Skeletal muscle tissue (tissue), 4 donors: ENCODE data around the gene OTOG. TPM values are rescaled to one million over a fixed set of nuclear protein-coding genes. Genes with fewer than 3 reads are reported as not detected.
A peak's percentile ranks its signal among the peaks of the same experiment; 100 is the strongest.

Experiments
- H3K27ac ChIP-seq: one replicate; pipeline ENCODE4 v1.7.0; 2013; ENCODE audit warnings: mild to moderate bottlenecking, low read depth, low read length, inconsistent platforms
- H3K27me3 ChIP-seq, 3 donors: one replicate each; pipeline ENCODE4 v1.7.0; 2013; ENCODE audit warnings: low read length in 3 of 3; ENCODE audit not compliant: control insufficient read depth in 3 of 3, insufficient read depth in 3 of 3
- H3K36me3 ChIP-seq, 3 donors: one replicate each; pipeline ENCODE4 v1.7.0; 2013; ENCODE audit warnings: low read length in 3 of 3; ENCODE audit not compliant: control insufficient read depth in 3 of 3, insufficient read depth in 3 of 3
- H3K4me1 ChIP-seq, 3 donors: one replicate each; pipeline ENCODE4 v1.7.0; 2013; ENCODE audit warnings: low read length in 3 of 3, mild to moderate bottlenecking in 3 of 3; ENCODE audit not compliant: control insufficient read depth in 3 of 3, insufficient read depth in 3 of 3
- H3K4me3 ChIP-seq, 3 donors: one replicate each; pipeline ENCODE4 v1.7.0; 2013; ENCODE audit warnings: low read length in 3 of 3
- H3K9ac ChIP-seq, 3 donors: one replicate each; pipeline ENCODE4 v1.7.0; 2013; ENCODE audit warnings: low read length in 3 of 3, mild to moderate bottlenecking in 3 of 3, moderate library complexity in 2 of 3, low read depth in 1 of 3
- H3K9me3 ChIP-seq, 3 donors: one replicate each; pipeline ENCODE4 v1.7.0; 2013; ENCODE audit warnings: low read length in 3 of 3; ENCODE audit not compliant: control insufficient read depth in 3 of 3
- total RNA-seq: library from RNA; depleted of rRNA; stranded (reverse); fragments of >200 nt; gene quantifications from one replicate; pipeline ENCODE4 v1.2.3, GENCODE V29; 2014
- donor health status: Osteomylitis.

The OTOG gene
- total RNA-seq, 1 donor from 2014 or later = under 0.01 TPM

GRCh38 chr11:17653611-17654010, 106.6 kb downstream of the OTOG start:
- Histone ChIP-seq H3K9ac (no peak overlapping the region), H3K4me1 (peaks cover 8 to 21% (median 11%) of the 10 kb centered on the region in 3 donors), H3K36me3 (no peaks in the 10 kb centered on the region), H3K9me3 (peaks cover 0 to 5% (median 0%) of the 10 kb centered on the region in 3 donors), H3K27me3 (peaks cover 0 to 4% (median 4%) of the 10 kb centered on the region in 3 donors), H3K27ac (no peak overlapping the region), H3K4me3 (no peak overlapping the region)

DNA sequence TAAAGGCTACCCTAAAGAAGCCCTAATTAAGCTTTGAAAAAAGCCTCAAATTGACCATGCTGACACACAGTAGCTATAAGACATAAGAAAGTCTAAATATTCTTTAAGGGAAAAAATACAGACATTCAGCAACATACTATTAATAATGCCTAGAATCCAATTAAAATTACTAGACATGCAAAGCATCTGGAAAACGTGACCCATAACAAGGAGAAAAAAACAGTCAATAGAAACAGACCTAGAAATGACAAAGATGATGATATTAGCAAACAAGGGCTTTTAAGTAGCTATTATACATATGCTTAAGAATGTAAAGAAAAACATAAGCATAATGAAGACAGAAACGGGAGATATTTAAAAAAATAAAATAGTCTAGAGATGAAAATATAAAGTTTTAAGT, 108.6 kb downstream of the OTOG start:
- Histone ChIP-seq H3K27me3 (peaks cover 0 to 4% (median 0%) of the 10 kb centered on the region in 3 donors), H3K27ac (no peak overlapping the region), H3K9ac (no peak overlapping the region), H3K36me3 (no peaks in the 10 kb centered on the region), H3K9me3 (peaks cover 0 to 5% (median 0%) of the 10 kb centered on the region in 3 donors), H3K4me1 (peaks cover 0 to 7% (median 1%) of the 10 kb centered on the region in 3 donors), H3K4me3 (no peak overlapping the region)

- no peak overlapping the region for H3K9ac ChIP-seq
- H3K27me3 ChIP-seq = no peaks in the 10 kb centered on the region
- no peak overlapping the region for H3K27ac ChIP-seq
- no peaks in the 10 kb centered on the region for H3K36me3 ChIP-seq
- peaks cover 0 to 5% (median 0%) of the 10 kb centered on the region in 3 donors for H3K9me3 ChIP-seq
- no peaks in the 10 kb centered on the region for H3K4me1 ChIP-seq
- H3K4me3 ChIP-seq = no peak overlapping the region
Measured at GRCh38 chr11:17658211-17658610, 111.2 kb downstream of the OTOG start.

DNA sequence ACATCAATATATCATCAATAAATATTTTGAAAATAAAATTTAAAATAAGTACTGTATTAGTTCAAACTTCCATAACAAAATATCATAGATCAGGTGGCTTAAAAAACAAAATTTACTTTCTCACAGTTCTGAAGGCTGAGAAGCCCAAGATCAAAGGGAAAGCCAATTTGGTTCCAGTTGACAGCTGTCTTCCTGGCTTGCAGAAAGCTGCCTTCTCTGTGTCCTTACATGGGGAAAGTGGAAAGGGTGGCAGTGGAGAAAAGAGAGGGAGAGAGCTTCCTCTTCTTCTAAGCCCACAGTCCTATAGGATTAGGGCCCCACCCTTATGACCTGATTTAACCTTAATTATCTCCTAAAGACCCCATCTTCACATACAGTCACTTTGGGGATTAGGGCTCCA, 121.1 kb downstream of the OTOG start:
- H3K9ac ChIP-seq = no peak overlapping the region
- H3K4me1 ChIP-seq = no peaks in the 10 kb centered on the region
- H3K4me3 ChIP-seq = no peak overlapping the region
- H3K27me3 ChIP-seq = no peaks in the 10 kb centered on the region
- H3K27ac ChIP-seq = no peak overlapping the region
- H3K9me3 ChIP-seq = no peaks in the 10 kb centered on the region
- no peaks in the 10 kb centered on the region for H3K36me3 ChIP-seq

DNA sequence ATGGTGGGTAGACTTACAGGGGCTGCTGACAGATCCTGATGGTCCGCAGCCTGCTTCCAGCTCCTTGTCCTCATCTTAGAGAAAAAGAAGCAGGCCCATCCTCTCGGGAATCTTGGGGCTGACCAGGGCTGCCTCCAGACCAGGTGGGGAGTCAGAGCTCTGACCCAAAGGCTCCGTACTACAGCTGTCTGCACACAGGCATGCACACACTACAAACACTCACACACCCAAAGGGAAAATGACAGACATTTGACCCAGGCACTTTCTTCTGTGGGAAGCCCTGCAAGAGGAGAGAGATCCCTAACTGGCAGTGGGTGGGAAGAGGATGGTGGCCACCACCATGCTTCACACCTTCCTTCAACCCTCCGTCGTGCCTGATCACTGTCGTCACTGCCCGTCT, 125.4 kb downstream of the OTOG start:
- Histone ChIP-seq H3K4me3 (no peak overlapping the region), H3K27ac (no peak overlapping the region), H3K27me3 (no peaks in the 10 kb centered on the region), H3K36me3 (no peaks in the 10 kb centered on the region), H3K4me1 (no peaks in the 10 kb centered on the region), H3K9ac (no peak overlapping the region), H3K9me3 (peaks cover 0 to 2% (median 0%) of the 10 kb centered on the region in 3 donors)

DNA sequence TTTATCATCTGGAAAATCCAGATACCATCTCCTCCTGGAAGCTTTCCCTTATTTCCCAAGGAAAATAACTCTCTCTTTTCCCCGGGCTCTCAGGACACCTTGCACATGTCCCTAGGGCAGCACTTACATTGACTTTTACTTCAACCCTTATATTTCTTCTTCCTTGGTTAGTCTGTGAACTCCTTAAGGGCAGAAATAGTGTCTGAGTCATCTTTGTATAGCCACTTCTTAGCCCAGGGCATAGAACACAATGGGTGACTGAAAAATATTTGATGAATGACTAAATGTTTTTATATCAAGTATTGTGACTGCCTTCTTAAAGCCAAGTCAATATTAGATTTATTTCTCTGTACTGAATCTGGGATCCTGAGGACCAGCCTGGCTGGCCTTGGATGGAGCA, 126.9 kb downstream of the OTOG start:
- Histone ChIP-seq H3K9me3 (peaks cover 0 to 2% (median 0%) of the 10 kb centered on the region in 3 donors), H3K27ac (no peak overlapping the region), H3K36me3 (no peaks in the 10 kb centered on the region), H3K4me1 (no peaks in the 10 kb centered on the region), H3K9ac (no peak overlapping the region), H3K27me3 (no peaks in the 10 kb centered on the region), H3K4me3 (no peak overlapping the region)

- Histone ChIP-seq H3K9ac (no peak overlapping the region), H3K27ac (peak overlapping the region; percentile 74)
Measured at GRCh38 chr11:17682848-17683247, 135.8 kb downstream of the OTOG start.

GRCh38 chr11:17683377-17684161, 136.5 kb downstream of the OTOG start:
- Histone ChIP-seq H3K36me3 (no peaks in the 10 kb centered on the region), H3K9ac (peak overlapping the region in 2 of 3 donors; percentile 3 to 40), H3K4me1 (peaks cover 32 to 58% (median 53%) of the 10 kb centered on the region in 3 donors), H3K27me3 (peaks cover 0 to 3% (median 0%) of the 10 kb centered on the region in 3 donors), H3K4me3 (no peak overlapping the region), H3K27ac (peak overlapping the region; percentile 74), H3K9me3 (no peaks in the 10 kb centered on the region)

More at GRCh38 chr11:17682848-17683247, 135.8 kb downstream of the OTOG start:
- H3K4me3 ChIP-seq = no peak overlapping the region
- no peaks in the 10 kb centered on the region for H3K36me3 ChIP-seq
- peaks cover 26 to 51% (median 48%) of the 10 kb centered on the region in 3 donors for H3K4me1 ChIP-seq
- H3K27me3 ChIP-seq = peaks cover 0 to 3% (median 0%) of the 10 kb centered on the region in 3 donors
- no peaks in the 10 kb centered on the region for H3K9me3 ChIP-seq

DNA sequence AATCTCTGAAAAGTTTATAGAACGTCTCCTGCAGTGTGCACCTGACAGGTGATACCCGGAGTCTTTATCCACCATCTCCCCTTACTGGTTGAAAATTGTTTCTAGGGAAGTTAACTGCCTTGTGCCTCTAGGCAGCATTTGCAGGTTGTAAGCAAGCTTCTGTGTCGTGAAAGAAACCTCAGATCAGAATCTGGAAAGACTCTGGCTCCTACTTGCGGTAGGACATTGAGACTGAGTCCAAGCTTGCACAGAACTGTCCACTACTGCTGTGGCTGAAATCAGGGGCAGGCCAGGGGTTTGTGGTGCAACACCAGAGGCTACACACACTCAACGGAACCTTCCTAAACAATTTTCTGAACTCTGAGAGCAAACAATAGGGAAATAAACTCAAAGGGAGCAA, 137.5 kb downstream of the OTOG start:
- Histone ChIP-seq H3K36me3 (no peaks in the 10 kb centered on the region), H3K9ac (no peak overlapping the region), H3K9me3 (no peaks in the 10 kb centered on the region), H3K4me3 (no peak overlapping the region), H3K4me1 (peaks cover 39 to 68% (median 55%) of the 10 kb centered on the region in 3 donors), H3K27ac (no peak overlapping the region), H3K27me3 (peaks cover 0 to 3% (median 0%) of the 10 kb centered on the region in 3 donors)

GRCh38 chr11:17686231-17686980, 139.3 kb downstream of the OTOG start:
- H3K27me3 ChIP-seq = peaks cover 0 to 3% (median 0%) of the 10 kb centered on the region in 3 donors
- peaks cover 39 to 71% (median 55%) of the 10 kb centered on the region in 3 donors for H3K4me1 ChIP-seq
- H3K9me3 ChIP-seq = no peaks in the 10 kb centered on the region
- peak overlapping the region; percentile 86 for H3K27ac ChIP-seq
- H3K36me3 ChIP-seq = no peaks in the 10 kb centered on the region
- peak overlapping the region in 1 of 3 donors; percentile 40 for H3K9ac ChIP-seq
- no peak overlapping the region for H3K4me3 ChIP-seq
